ENCODE data around the gene CAMKMT.

GRCh38 chr2:44547718-44548117 is 186.0 kb downstream of the CAMKMT start:
- TF ChIP-seq ZNF274 (IDR thresholded peaks at IDR 0.05; ENCODE audit: low read depth, low read length) (no peak), YY1 (IDR thresholded peaks at IDR 0.05; ENCODE audit: insufficient read depth, insufficient read length) (no peak), SUZ12 (IDR thresholded peaks at IDR 0.05; ENCODE audit: extremely low read depth, insufficient read depth, insufficient read length) (no peak)

All from NT2/D1 (cell line).